Lower leg skin (tissue), 3 donors: ENCODE measurements around the gene P2RY2.

Source experiments
- POLR2A ChIP-seq, 2 donors: fragments of 450-650 bp; IDR thresholded peaks; one replicate each; pipeline ENCODE4 v1.6.1; 2016 to 2017; ENCODE audit warnings: antibody characterized with exemption in 2 of 2, mild to moderate bottlenecking in 1 of 2, moderate library complexity in 1 of 2
- TF ChIP-seq, protein P1 (sequence below), 3 donors: fragments of 450-650 bp; IDR thresholded peaks; one replicate each; pipeline ENCODE4 v1.5.1; 2016; ENCODE audit warnings: antibody characterized with exemption in 3 of 3, mild to moderate bottlenecking in 3 of 3, moderate library complexity in 2 of 3

DNA sequence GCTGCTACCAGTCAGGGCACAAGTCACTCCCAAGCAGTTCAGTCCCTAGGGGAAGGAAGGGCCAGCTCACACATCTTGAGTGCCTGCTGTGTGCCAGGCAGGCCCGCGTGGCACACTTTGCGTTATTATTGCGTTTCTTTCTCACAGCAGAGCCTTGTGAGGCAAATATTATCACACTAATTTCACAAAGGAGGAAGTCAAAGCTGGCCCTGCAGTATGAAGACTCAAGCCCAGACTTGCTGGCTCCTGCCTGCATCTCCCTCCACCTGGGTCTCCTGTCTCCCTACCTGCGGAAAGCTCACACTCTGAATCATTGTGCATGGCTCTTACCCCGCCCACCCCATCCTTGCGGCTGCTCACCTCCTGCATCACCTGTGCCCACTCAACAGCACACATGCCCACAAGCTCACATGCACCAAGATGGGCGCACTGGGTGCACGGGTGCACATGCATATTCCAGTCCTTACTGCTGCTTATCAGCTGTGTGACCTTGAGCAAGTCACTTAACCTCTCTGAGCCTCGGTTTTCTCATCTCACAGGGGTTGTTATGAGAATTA, 31.7 kb upstream of the P2RY2 start:
- TF ChIP-seq, protein P1, sequence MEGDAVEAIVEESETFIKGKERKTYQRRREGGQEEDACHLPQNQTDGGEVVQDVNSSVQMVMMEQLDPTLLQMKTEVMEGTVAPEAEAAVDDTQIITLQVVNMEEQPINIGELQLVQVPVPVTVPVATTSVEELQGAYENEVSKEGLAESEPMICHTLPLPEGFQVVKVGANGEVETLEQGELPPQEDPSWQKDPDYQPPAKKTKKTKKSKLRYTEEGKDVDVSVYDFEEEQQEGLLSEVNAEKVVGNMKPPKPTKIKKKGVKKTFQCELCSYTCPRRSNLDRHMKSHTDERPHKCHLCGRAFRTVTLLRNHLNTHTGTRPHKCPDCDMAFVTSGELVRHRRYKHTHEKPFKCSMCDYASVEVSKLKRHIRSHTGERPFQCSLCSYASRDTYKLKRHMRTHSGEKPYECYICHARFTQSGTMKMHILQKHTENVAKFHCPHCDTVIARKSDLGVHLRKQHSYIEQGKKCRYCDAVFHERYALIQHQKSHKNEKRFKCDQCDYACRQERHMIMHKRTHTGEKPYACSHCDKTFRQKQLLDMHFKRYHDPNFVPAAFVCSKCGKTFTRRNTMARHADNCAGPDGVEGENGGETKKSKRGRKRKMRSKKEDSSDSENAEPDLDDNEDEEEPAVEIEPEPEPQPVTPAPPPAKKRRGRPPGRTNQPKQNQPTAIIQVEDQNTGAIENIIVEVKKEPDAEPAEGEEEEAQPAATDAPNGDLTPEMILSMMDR (IDR thresholded peaks at IDR 0.05) = no peak
- TF ChIP-seq POLR2A (IDR thresholded peaks at IDR 0.05) = no peak
